Stimulated activated CD8-positive, alpha-beta memory T cell treated with anti-CD3 and anti-CD28 coated beads, Interleukin-4, amount 100 ng/mL, for 48 hours (primary cell): Measurements from ENCODE around the gene FMNL2.
"Not testable (repeated sequence)": the region's sequence is repeated elsewhere in the genome, so short reads cannot be mapped to it uniquely, and the experiment has no call there.

ENCODE experiments used
- DNase-seq: peaks from one replicate; pipeline ENCODE4 v3.0.0-alpha.2; 2020

Gene FMNL2

DNA sequence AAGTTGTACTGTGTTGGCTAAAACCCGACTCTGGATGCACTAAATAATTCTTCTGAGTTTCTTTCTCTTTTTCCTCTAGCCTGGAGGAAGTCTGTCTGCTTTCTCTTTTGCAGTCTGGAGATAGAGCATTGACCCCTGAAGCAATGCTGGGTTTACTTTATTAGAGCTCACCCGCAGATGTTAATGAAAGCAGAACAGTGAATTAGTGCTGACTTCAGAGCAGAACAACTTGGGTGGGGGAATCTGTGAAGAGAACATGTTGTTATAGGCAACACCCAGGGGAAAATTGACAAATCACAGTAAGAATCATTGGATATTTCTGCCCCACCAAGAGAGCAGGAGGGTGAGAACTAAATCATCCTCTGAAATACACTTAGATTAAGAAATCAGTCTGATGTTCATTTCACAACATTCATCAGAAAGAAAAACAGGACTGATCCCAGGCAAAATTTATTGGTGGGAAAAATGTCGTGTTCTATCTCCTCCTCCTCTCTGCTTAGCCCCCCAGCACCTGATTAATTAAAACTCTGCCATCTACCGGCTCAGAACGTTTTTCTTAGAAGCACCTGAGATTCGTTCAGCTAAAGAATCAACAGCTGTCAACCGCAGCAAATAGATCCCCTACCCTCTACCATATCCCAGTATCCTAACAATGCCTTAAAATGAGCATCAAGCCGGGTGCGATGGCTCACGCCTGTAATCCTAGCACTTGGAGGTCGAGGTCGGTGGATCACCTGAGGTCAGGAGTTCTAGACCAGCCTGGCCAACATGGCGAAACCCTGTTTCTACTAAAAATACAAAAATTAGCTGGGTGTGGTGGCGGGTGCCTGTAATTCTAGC is 165.1 kb downstream of the FMNL2 start:
- DNase-seq, result no peak

- DNase-seq, result no peak
These were observed 165.8 kb downstream of the FMNL2 start for GRCh38 chr2:152500772-152501171.

GRCh38 chr2:152501666-152502065 is 166.7 kb downstream of the FMNL2 start:
- no peak for DNase-seq

GRCh38 chr2:152504618-152505017 is 169.6 kb downstream of the FMNL2 start:
- DNase-seq, result no peak

- no peak for DNase-seq
These were observed 170.5 kb downstream of the FMNL2 start for GRCh38 chr2:152505495-152505906.

- no peak for DNase-seq
These were observed 171.9 kb downstream of the FMNL2 start for GRCh38 chr2:152506843-152507242.

DNA sequence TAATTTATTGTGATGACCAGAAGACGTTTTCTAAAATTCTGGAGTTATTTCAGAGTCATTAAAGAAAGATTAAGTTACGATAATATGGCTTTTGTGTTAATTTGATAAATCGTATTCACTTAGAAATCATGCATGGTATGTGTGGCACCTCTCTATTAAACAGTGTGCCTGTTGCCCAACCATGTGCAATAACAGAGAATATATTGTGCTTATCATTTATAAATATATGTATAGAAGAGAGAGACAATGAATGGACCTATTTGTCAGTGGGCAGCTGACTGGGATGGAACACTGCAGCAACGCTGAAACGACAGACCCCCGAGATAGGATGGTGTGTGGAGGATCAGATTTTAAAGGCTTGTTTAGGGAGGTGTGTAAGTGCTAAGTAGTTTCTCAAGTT is 172.9 kb downstream of the FMNL2 start:
- no peak for DNase-seq

DNA sequence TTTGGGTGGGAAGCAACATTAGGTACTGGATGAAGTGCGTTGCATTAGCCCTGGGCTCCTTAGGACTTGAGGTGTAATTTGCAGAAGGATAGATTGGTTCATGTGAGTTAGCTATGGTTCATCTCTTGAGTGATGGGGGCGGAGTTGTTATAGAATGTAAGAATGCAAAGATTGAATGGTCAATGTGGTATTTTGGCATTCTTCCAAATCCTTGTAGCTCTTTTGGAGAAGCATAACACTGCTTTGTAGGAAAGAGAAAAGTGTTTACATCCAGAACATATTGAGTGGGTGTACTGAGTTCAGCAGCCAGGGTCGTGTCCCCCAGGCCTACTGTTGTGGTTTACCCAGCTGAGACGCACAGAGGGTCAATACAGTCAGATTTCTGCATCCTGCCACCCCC is 173.5 kb downstream of the FMNL2 start:
- DNase-seq, result no peak

DNA sequence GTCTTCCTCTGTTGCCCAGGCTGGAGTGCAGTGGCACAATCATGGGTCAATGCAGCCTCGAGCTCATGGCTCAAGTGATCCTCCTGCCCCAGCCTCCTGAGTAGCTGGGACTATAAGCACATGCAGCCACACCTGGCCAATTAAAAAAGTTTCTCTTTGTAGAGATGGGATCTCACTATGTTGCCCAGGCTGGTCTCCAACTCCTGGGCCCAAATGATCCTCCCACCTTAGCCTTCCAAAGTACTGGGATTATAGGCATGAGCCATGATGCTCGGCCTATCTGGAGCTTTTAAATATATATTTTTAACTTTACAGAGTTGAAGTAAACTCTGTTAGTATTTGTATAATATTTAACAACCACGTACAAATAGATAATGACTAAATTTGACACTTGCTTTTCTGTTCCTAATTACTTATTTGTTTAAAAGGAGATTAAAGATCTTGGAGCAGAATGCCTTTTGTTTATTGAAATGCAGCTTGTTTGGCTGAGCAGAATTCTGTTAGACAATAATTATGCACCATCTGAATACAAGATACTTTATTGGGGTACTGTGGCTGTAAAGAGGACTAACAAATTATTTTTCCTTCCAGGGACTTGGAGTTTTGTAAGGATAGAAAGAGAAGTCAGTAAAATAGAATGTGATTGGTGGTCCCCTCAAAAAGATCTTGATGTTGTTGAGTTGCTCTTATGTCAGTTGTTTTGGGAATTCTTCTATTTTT is 175.0 kb downstream of the FMNL2 start:
- no peak for DNase-seq

GRCh38 chr2:152510621-152511020 is 175.6 kb downstream of the FMNL2 start:
- no peak for DNase-seq

- DNase-seq, result no peak
These were observed 177.0 kb downstream of the FMNL2 start for GRCh38 chr2:152511981-152512380.

DNA sequence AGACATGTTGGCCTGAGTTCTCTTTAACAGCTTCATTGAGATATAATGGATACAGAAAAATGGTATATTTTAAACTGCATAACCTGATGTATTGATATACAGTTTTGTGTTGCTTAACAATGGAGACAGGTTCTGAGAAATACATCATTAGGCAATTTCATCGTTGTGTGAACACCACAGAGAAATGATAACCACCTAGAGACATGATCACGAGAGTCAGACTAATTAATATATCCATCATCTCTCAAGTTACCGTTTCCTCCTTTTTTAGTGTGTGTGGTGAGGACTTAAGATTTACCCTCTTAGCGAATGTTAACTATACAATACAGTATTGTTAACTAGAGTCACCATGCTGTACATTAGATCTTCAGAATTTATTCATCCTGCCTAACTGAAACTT is 178.1 kb downstream of the FMNL2 start:
- DNase-seq, result no peak

DNA sequence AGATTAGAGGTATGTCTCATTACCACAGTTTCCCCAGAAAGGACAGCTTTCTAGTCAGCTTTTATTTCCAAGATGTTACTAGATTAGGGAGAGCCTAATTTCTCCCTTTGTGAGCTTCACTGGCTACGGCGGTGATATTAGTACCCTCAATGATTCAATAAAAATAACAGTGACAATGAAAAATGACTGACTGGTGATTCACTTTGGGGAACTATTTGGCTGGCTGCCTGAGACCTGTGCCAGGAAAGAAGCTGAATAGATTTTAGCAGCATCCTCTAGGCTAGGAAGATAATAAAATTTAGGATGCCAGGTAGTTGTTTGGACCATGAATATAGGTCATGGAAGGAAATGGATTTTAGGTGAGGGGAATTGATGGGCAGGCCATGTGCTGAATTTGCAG is 178.7 kb downstream of the FMNL2 start:
- no peak for DNase-seq

- no peak for DNase-seq
These were observed 183.1 kb downstream of the FMNL2 start for GRCh38 chr2:152518034-152518433.

- no peak for DNase-seq
These were observed 183.9 kb downstream of the FMNL2 start for GRCh38 chr2:152518641-152519580.

GRCh38 chr2:152519581-152519952 is 184.6 kb downstream of the FMNL2 start:
- DNase-seq, result no peak

DNA sequence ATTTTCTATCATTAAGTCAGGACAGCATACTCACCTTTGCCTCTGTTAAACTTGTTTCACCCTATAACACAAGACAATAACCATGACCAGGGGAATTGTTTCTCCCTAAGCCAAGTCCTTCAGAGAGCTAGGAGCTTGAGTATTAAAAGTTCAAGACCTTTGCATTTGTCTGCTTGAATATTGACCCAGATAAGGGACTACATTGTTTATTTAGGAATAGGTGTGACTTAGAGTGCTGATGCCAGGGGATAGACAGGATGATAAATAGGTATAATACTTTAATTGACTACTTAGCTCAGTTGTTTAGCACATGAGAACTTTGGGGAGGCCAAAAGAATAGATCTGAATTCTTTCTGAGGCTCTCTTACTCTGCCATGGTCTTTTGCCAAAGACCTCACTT is 185.8 kb downstream of the FMNL2 start:
- no peak for DNase-seq

DNA sequence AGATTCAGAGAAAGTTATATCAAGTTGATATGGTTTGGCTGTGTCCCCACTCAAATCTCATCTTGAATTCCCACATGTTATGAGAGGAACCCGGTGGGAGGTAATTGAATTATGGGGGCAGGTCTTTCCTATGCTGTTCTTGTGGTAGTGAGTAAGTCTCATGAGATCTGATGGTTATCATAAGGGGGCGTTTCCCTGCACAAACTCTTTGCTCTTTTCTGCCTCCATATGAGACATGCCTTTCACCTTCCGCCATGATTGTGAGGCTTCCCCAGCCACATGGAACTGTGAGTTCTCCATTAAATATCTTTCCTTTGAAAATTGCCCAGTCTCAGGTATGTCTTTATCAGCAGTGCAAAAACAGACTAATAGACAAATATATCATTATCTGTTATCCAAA is 187.5 kb downstream of the FMNL2 start:
- not testable (repeated sequence) for DNase-seq

GRCh38 chr2:152523091-152523490 is 188.1 kb downstream of the FMNL2 start:
- no peak for DNase-seq

- no peak for DNase-seq
These were observed 190.4 kb downstream of the FMNL2 start for GRCh38 chr2:152525277-152525838.

DNA sequence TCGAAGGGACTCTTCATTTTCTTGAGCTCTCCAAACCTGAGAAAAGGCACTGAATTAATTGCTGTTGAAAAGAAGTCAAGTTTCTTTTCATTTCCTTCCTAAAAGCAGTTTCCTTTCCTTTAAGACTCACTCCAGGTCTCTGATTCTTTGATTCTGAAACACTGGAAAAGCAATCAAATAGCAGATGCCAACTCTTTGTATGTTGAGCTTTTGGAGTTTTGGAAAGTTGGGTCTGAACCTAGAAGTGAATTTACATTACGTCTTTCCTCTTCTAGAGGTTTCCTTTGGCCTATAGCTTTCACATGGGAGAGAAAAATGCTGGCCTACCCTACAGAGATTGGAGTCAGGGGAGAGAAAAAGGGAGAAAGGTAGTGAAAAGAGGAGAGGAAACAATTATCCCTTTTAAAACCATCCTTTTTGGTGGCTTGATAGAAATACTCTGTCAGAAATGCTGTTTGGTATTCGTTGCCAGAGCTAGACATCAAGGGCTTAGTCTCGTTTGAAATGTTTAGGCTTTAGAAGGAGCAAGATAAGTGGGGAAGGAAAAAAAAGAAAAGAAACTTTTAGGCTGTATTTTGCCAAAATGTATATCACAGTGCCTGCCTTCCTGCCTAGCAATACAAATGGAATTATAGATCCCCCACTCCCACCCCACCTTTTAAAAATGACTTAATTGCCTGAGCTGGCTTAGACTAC is 194.6 kb downstream of the FMNL2 start:
- no peak for DNase-seq

GRCh38 chr2:152532241-152532640 is 197.3 kb downstream of the FMNL2 start:
- no peak for DNase-seq
